NCI-H2171 (cell line): ENCODE results near the gene CHD5.
A peak's percentile ranks its signal among the peaks of the same experiment; 100 is the strongest.

Source experiments
- DNase-seq: peaks from one replicate; lab custom pipeline; 2025; lab: John Stamatoyannopoulos, UW

Gene CHD5

GRCh38 chr1:6174621-6175410 lies 5.3 kb downstream of the CHD5 start:
- no peak for DNase-seq

DNA sequence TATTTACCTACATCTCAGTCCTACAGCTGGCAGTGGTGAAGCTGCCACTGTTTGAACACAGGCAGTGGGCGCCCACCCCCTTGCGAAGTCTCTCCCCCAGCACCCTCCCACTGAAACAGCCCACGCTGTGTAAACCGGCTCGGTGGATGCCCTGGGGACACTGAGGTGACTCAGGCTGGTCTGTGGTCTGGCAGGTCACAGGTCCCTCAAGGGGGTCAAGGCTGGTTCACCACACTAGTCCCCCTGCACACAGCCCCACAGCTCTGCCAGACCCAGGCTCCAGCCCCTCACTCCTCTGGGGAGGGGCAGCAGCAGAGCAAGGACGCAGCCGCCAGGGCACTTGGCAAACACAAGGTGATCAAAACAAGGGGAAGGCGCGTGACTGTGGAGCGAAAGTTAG lies 7.6 kb downstream of the CHD5 start:
- DNase-seq: no peak

DNA sequence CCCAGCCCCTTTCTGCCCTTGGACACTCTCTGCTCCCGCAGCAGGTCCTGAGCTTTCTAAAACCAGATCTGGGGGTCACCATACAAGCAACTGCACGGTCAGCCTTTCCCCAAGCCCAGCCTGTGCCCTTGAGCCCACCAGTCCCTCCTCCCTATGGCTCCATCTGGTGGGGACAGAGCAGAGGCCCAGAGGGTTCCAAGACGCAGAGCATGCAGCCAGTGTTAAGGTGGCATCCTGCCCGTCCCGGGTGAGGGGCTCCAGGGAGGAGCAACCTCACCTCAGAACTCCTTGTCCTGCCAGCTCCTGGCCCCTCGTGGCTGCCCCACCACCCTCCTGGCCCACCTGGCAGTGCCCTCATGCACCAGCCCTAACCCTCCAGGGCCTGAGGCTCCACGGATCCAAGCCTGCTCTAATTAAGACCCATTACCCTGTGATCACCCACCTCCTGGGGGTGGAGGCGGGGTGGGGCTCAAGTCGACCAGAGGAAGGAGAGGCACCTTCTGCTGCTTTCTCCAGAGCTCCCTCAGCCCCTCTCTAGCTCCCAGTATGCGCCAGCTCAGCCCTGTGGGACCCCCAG lies 8.5 kb downstream of the CHD5 start:
- DNase-seq: no peak

DNA sequence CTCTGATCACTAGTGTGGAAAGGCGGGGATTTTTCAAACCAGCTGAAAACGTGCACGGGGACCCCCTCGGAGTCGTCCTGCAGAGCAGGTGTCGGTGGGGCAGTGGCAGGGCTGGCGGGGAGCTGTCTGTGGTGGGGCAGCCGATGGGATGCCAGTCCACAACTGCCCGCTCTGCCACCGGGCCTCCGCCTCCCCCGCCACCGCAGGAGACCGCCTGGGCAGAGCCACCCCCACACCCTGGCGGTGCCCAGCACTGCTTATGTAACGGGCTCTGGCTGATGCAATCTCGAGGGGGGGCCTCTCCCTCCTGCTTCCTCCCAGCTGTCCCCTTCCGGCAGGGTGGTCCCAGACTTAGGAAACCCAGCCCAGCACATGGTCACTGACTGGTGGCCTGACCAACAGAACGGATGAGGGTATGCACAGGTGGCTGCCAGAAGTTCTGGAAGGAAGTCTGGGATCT lies 9.3 kb downstream of the CHD5 start:
- no peak for DNase-seq

DNA sequence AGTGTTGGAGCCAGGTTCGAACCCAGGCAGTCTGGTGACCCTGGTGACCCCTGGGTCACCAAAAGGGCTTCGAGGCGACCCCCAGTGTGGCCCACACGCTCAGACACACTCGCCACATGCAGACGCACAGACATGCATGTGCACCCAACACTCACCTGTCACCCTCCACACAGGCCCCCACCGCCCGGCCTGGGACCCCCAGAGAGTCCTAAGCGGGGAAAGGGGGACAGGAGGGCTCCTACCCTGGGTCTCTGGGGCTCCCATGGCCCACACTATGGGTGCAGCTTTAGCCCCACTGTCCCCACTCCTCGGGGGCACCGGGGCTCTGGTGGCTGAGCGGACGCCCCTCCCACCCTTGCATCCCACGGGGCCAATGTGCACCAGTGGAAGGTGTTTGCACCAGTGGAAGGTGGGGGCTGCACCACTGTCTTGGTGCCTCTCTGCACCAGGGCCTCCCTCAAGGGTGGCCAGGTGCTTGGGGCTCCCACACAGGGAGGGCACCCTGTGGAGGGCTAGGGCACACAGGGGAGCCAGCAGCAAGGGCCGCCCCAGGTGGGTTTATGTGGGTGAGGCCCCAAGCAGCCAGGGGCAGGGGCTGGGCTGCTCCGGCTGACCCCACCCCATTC lies 9.9 kb downstream of the CHD5 start:
- DNase-seq: no peak

DNA sequence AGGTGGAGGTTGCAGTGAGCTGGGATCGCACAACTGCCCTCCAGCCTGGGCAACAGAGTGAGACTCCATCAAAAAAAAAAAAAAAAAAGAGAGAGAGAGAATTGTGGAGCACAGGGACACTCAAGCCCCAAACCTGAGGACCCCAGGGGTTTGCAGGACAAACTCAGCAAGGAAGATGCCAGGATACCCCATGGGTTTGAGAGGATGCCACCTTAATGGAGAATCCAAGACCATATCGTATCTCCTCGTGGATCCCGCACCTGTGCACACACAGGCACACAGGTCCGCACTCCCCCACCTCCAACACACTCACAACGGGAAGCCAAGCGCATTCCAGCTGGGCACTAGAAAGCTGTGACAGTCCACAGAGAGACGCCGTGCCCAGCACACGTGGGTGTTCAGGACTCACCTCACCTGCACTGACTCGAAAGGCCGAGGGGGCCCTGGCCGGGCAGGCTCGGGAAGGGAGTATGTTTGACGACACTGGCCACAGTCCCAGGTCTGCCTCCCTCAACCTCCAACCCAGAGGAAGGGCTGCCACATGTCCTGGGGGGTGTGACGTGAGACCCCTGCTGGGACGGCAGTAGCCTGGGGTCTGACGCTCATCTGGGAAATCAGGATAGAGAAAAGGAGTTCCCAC lies 11.1 kb downstream of the CHD5 start:
- DNase-seq: no peak

- no peak for DNase-seq
Measured at GRCh38 chr1:6167391-6168303, 12.5 kb downstream of the CHD5 start.

DNA sequence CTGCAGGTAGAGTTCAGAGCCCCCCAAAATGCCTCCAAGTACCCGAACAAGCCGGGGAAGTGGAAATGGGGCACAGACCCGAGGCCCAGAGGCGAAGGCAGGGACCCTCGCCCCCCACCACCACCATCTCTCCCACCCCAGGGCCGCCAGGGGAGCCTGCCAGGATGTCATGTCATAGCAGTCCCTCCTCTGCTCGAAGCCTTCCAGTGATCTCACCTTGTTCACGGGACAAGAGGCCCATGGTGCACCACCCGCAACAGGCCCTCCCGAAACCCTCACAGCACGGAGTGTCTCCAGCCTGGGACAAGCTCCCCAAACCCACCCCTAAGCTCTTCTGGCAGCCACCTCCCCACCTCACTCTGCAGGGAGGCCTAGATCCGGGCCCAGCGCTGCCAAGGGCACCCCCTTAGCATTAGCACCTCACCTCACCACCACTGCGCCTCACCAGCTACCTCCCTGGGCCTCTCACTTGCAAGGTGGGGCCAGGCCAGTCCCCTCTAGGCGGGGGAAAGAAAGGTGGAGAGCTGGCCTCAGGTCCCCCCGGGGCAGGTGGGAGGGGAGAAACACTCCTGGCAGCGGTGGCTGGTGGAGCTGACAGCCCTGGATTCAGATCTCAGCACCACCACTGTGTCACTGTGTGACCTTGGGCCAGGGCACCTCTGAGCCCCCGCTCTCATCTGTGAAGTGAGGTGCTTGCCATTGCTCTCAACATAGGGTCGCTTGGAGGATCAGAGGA lies 13.3 kb downstream of the CHD5 start:
- no peak for DNase-seq

DNA sequence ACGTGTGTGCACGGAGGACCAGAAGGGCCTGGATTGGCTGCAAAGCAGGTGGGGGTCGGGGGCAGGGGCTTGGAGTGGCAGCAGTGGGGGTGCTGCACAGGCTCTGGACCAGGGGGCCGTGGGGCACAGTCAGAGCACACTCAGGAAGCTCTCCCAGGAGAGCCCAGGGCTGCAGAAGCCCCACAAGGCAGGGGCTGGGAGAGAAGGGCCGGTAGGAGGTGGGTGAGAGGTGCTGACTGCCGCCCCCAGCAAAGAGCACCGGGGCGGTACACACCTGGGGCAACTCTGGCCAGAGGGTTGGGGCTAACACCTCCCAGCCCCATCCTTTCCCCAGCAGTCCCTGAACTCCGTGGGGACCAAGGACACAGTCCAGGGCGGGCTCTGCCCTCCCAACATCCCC lies 13.9 kb downstream of the CHD5 start:
- no peak for DNase-seq

DNA sequence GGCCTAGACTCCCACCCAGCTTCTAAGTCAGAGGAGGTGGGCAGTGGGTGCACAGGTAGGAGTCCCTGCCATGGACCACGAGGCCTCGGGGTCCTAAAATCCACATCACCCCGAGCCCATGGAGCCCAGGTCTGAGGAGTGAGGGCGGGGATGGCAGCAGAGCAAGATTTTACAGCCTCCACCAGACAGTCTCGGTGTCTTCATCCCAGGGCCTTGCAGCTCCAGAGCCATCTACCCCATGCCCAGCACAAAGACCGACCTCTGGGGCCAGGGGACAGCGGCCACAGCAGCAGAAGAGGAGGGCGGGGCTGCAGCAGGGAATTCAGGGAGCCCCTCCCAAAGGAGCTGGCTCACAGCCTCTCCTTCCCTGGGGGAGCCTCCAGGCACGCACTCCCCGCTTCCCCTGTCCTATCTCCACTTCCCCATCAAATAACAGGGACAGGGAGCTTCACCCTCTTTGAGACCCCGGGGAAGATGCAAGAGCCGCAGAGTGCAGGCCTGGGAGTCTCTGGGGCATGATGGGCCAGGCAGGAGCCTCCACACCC lies 14.6 kb downstream of the CHD5 start:
- DNase-seq: no peak

GRCh38 chr1:6165027-6165426 lies 15.1 kb downstream of the CHD5 start:
- DNase-seq: no peak

DNA sequence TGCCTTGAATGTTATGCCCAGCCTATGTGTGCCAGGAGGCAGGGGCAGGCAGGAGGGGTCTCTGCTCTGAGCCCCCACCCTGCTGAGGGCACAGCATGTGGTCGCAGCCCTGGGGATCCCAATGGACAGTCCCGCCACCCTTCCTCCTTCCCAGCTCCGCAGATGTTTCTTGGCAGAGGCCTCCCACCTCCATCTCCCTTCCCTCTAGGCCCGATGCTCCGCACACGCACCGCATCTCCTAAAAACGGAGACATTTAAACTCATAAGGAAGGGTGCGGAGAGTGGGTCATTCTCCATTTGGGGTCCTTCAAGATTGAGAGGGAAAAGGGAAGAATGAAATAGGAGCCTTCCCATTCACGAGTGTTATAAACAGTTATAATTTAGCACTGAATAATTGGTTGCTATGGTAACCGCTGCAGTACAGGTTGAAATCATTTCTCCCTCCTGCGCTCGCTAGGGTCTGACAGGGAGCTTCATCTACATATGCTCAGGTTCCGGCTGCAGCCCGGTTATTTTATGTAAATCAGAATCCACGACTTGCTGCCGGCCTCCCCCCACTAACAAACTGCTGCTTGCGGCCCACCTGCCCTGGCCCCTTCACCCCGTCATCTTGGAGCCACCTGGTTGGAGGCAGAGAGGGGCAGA lies 16.0 kb downstream of the CHD5 start:
- DNase-seq: no peak

DNA sequence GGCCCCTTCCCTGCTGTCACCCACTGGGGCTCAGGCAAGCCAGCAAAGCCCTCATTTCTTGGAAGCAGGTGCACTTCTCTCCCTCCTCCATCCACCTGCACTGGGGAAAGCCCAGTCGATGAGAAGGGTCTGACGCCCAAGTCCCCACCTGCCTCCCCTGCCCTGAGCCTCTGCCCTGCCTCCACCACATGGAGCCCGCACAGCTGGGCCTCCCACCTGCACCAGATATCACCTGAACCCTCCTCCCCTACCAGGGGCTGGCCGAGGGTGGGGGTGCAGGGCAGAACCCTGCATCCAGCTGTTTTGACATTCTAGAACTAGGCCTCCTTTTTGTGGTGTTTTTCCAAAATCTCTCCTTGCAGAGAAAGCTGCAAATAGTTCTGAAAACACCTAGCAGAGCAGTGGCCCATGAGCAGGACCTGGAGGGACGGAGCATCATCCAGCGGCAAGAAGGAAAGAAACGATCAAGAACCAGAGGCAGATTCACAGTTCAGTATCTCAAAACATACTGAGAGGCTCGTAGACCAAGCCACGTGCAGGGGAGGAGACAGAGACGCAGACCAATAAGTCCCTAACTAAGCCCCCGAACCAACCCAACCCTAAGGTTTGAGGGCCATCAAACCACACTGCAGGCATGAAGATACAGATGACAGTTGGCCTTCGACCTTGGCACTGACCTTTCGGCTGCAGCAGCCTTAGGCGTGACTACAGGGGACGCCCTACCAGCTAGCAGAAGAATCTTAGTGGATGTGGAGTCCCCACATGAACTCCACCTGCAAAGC lies 16.7 kb downstream of the CHD5 start:
- DNase-seq: peak; percentile 82

GRCh38 chr1:6162773-6163172 lies 17.3 kb downstream of the CHD5 start:
- peak; percentile 82 for DNase-seq

GRCh38 chr1:6162341-6162740 lies 17.8 kb downstream of the CHD5 start:
- DNase-seq: no peak

- DNase-seq: no peak
Measured at GRCh38 chr1:6158181-6158580, 21.9 kb downstream of the CHD5 start.

DNA sequence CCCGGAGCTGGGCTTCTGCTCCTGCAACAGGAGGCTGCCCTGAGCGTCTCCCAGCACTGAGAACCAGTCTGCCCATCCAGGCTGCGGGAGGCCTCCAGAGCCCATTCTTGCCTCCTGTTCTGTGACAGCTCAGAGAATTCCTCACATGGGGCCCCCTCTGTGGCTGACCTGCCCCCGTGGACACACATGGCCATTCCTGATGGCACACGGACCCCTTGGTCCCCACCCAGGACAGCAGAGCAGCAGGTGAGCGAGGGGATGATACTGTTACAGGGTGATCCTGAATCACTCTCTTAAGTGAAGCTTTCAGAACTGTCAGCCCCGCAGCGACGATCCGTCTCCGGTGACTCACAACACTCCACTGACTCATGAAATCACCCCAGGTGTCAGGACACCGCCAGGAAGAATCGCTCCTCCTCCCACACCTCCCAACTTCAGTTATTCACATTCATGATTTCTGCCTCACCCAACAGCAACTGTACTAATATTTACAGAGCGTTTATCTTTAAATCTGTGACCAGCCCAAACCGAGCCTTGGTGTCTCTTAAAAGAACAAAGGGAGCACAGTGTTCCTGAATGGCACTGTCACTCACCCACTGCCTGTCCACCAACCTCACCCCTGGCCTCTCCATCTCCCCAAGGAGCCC lies 22.5 kb downstream of the CHD5 start:
- DNase-seq: peak; percentile 33

GRCh38 chr1:6157132-6157527 lies 23.0 kb downstream of the CHD5 start:
- no peak for DNase-seq
